ENCODE data around the gene SCYGR5. TPM values are rescaled to one million over a fixed set of nuclear protein-coding genes. Genes with fewer than 3 reads are reported as not detected.

SCYGR5 gene
- not detected in 2 replicates for total RNA-seq

GRCh38 chr2:227666631-227667170 is at the start of gene SCYGR5:
Gene SCYGR5, plus strand, starts transcription at chr2:227666804. Its CDS starts 0 bp downstream, at chr2:227666804.

GRCh38 chr2:227617316-227618230 is 49.0 kb upstream of the SCYGR5 start, which contains the start of gene SCYGR4:
Gene SCYGR4, plus strand, starts transcription at chr2:227617498. Its CDS starts 0 bp downstream, at chr2:227617498.

Other genes starting within 250 kb of the SCYGR5 start
- 67.0 and 79.0 TPM in 2 replicates for gene AGFG1, start 194.6 kb upstream of the SCYGR5 start, total RNA-seq
- gene SCYGR2, start 67.9 kb upstream of the SCYGR5 start, total RNA-seq, result not detected in 2 replicates
- not detected in 2 replicates for gene SCYGR3, start 52.0 kb upstream of the SCYGR5 start, total RNA-seq
- not detected in 2 replicates for gene SCYGR4, start 49.3 kb upstream of the SCYGR5 start, total RNA-seq
- gene SLC19A3, start 51.2 kb downstream of the SCYGR5 start, total RNA-seq, result not detected in 2 replicates
- gene SCYGR6, start 58.0 kb downstream of the SCYGR5 start, total RNA-seq, result not detected in 2 replicates
- gene SCYGR7, start 61.5 kb downstream of the SCYGR5 start, total RNA-seq, result not detected in 2 replicates
- not detected in 2 replicates for gene SCYGR8, start 79.1 kb downstream of the SCYGR5 start, total RNA-seq
- 4.6 and 6.5 TPM in 2 replicates for gene CCL20, start 147.0 kb downstream of the SCYGR5 start, total RNA-seq
- 0.20 and 0.25 TPM in 2 replicates for gene DAW1, start 204.8 kb downstream of the SCYGR5 start, total RNA-seq

Data from mammary microvascular endothelial cell (primary cell).